Nephron (organoid): Measurements from ENCODE around the gene CHEK1.

Source experiments
- H3K27ac Mint-ChIP-seq, 3 experiments: 2 replicates each; pipeline ENCODE4 v1.8.0; 2020; ENCODE audit warnings: mixed read lengths in 3 of 3, mild to moderate bottlenecking in 2 of 3, moderate library complexity in 1 of 3
- H3K27me3 Mint-ChIP-seq: 2 replicates; pipeline ENCODE4 v1.8.0; 2021; ENCODE audit warnings: low read depth, mild to moderate bottlenecking, moderate library complexity, mixed read lengths
- H3K36me3 Mint-ChIP-seq: 2 replicates; pipeline ENCODE4 v1.8.0; 2020; ENCODE audit warnings: low read depth, mixed read lengths
- H3K4me1 Mint-ChIP-seq: 2 replicates; pipeline ENCODE4 v1.8.0; 2020; ENCODE audit warnings: mixed read lengths
- H3K4me3 Mint-ChIP-seq, 3 experiments: 2 replicates each; pipeline ENCODE4 v1.8.0; 2020; ENCODE audit warnings: mild to moderate bottlenecking in 3 of 3, mixed read lengths in 3 of 3, moderate library complexity in 2 of 3
- H3K9me3 Mint-ChIP-seq: 2 replicates; pipeline ENCODE4 v1.8.0; 2020; ENCODE audit warnings: mixed read lengths
- CTCF ChIP-seq, 3 experiments: fragments of 200-600 bp; sonication (generic); IDR thresholded peaks; one replicate each; pipeline ENCODE4 v1.5.0; 2021; ENCODE audit warnings: antibody characterized with exemption in 3 of 3; ENCODE audit not compliant: unreplicated experiment in 3 of 3

The CHEK1 gene

DNA sequence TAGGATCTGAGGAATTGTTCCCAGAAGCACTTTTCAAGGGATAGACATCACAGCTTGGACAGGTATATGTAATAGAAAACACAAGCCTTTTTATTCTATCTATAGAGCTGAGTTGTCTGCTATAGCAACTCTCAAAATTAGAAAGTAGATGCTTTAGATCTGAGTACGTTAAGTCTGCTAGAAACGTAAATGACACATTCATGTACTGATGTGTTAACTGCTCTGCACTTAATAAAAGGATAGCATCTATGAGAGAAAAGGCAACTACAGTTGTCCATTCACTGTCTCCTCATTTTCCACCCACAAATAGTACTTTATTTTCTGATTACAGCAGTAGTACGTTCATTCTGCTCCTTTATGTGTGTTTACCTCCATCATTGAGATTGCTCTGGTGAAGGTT lies 38.3 kb upstream of the CHEK1 start:
- TF ChIP-seq CTCF (IDR thresholded peaks at IDR 0.05; ENCODE audit: unreplicated experiment in 3 of 3) = no peak
- Mint-ChIP-seq H3K4me1 (peaks cover 4% of the 10 kb centered on the region), H3K27ac (no peak overlapping the region), H3K9me3 (peaks cover 2% of the 10 kb centered on the region), H3K36me3 (peaks cover 31% of the 10 kb centered on the region), H3K27me3 (no peaks in the 10 kb centered on the region), H3K4me3 (no peak overlapping the region)

GRCh38 chr11:125587480-125587879 lies 37.5 kb upstream of the CHEK1 start:
- no peak overlapping the region for H3K4me3 Mint-ChIP-seq
- peaks cover 2% of the 10 kb centered on the region for H3K9me3 Mint-ChIP-seq
- no peak for TF ChIP-seq CTCF (IDR thresholded peaks at IDR 0.05; ENCODE audit: unreplicated experiment in 3 of 3)
- peaks cover 28% of the 10 kb centered on the region for H3K36me3 Mint-ChIP-seq
- no peaks in the 10 kb centered on the region for H3K27me3 Mint-ChIP-seq
- peaks cover 4% of the 10 kb centered on the region for H3K4me1 Mint-ChIP-seq
- no peak overlapping the region for H3K27ac Mint-ChIP-seq

- H3K9me3 Mint-ChIP-seq = peaks cover 2% of the 10 kb centered on the region
- H3K4me1 Mint-ChIP-seq = peaks cover 11% of the 10 kb centered on the region
- no peak for TF ChIP-seq CTCF (IDR thresholded peaks at IDR 0.05; ENCODE audit: unreplicated experiment in 3 of 3)
- H3K36me3 Mint-ChIP-seq = peaks cover 20% of the 10 kb centered on the region
- peak overlapping the region; percentile 27 to 80 (median 34) for H3K27ac Mint-ChIP-seq
- peak overlapping the region; percentile 24 to 60 (median 42) for H3K4me3 Mint-ChIP-seq
- H3K27me3 Mint-ChIP-seq = no peaks in the 10 kb centered on the region
These were observed 36.5 kb upstream of the CHEK1 start for GRCh38 chr11:125588505-125588904.

GRCh38 chr11:125591649-125592304 lies 33.2 kb upstream of the CHEK1 start:
- H3K27me3 Mint-ChIP-seq = no peaks in the 10 kb centered on the region
- H3K4me1 Mint-ChIP-seq = peaks cover 31% of the 10 kb centered on the region
- H3K9me3 Mint-ChIP-seq = peaks cover 2% of the 10 kb centered on the region
- peak overlapping the region; percentile 94 to 97 (median 94) for H3K4me3 Mint-ChIP-seq
- H3K27ac Mint-ChIP-seq = peak overlapping the region; percentile 98 to 100 (median 99)
- TF ChIP-seq CTCF (IDR thresholded peaks at IDR 0.05; ENCODE audit: unreplicated experiment in 3 of 3) = no peak
- peaks cover 16% of the 10 kb centered on the region for H3K36me3 Mint-ChIP-seq

- H3K4me3 Mint-ChIP-seq = peak within 1 kb of the TSS; percentile 94 to 97 (median 94)
- H3K36me3 Mint-ChIP-seq = peaks cover 22% of the 10 kb centered on the region
- H3K27me3 Mint-ChIP-seq = no peaks in the 10 kb centered on the region
These were observed 32.5 kb upstream of the CHEK1 start, which contains the start of gene STT3A for GRCh38 chr11:125592305-125593113. STT3A (plus strand) TSS chr11:125592852; CDS start chr11:125595916, 3,064 bp downstream.

More at GRCh38 chr11:125592305-125593113, 32.5 kb upstream of the CHEK1 start, which contains the start of gene STT3A:
- peaks cover 2% of the 10 kb centered on the region for H3K9me3 Mint-ChIP-seq
- H3K4me1 Mint-ChIP-seq = peaks cover 31% of the 10 kb centered on the region
- H3K27ac Mint-ChIP-seq = peak within 1 kb of the TSS; percentile 98 to 100 (median 99)
- TF ChIP-seq CTCF (IDR thresholded peaks at IDR 0.05; ENCODE audit: unreplicated experiment in 3 of 3) = no peak
